K562 (cell line): ENCODE data around the gene UBXN11. TPM values are rescaled to one million over a fixed set of nuclear protein-coding genes. Genes with fewer than 3 reads are reported as not detected.

Experiments
- ARNT ChIP-seq, 2 experiments: fragments of 450-650 bp; IDR thresholded peaks; 2 replicates each; pipeline ENCODE4 v1.6.1; 2016; ENCODE audit warnings: mild to moderate bottlenecking in 1 of 2
- BACH1 ChIP-seq: fragments of 200-800 bp; sonication (Bioruptor generic); IDR thresholded peaks from 2 replicates; pipeline ENCODE4 v1.6.1; 2016; ENCODE audit warnings: missing genetic modification characterization, missing compliant biosample characterization
- BRD9 ChIP-seq: fragments of 450-650 bp; IDR thresholded peaks from 2 replicates; pipeline ENCODE4 v1.6.1; 2018; ENCODE audit warnings: low read depth; ENCODE audit not compliant: partially characterized antibody
- CBFA2T3 ChIP-seq: fragments of 450-650 bp; IDR thresholded peaks from 2 replicates; pipeline ENCODE4 v1.6.1; 2017
- CREM ChIP-seq: IDR thresholded peaks from 2 replicates; pipeline ENCODE4 v1.6.1; 2014; ENCODE audit warnings: antibody characterized with exemption, low read depth
- FOSL1 ChIP-seq: fragments of 200-800 bp; sonication (Bioruptor generic); conservative IDR thresholded peaks from 2 replicates; pipeline ENCODE4 v1.6.1; 2016; ENCODE audit warnings: missing genetic modification characterization, missing compliant biosample characterization
- HDAC2 ChIP-seq: fragments of 450-650 bp; IDR thresholded peaks from 2 replicates; pipeline ENCODE4 v1.6.1; 2016; ENCODE audit warnings: mild to moderate bottlenecking
- STAT5A ChIP-seq: IDR thresholded peaks from 2 replicates; pipeline ENCODE4 v1.6.1; 2012; ENCODE audit warnings: low read length, inconsistent platforms, borderline replicate concordance
- TEAD1 ChIP-seq, 2 experiments: fragments of 450-650 bp in 1 of 2; sonication (generic) in 1 of 2; formaldehyde crosslinking; IDR thresholded peaks; 2 replicates each; pipeline versions ENCODE4 v1.4.0 to v1.8.0; 2020 to 2022; ENCODE audit warnings: mild to moderate bottlenecking in 2 of 2, missing genetic modification reagents in 1 of 2
- ZC3H8 ChIP-seq: fragments of 450-650 bp; IDR thresholded peaks from 2 replicates; pipeline ENCODE4 v1.6.1; 2017
- ZNF316 ChIP-seq: fragments of 450-650 bp; IDR thresholded peaks from 2 replicates; pipeline ENCODE4 v1.6.1; 2016
- ZNF76 ChIP-seq: fragments of 250-450 bp; sonication (Bioruptor Pico); IDR thresholded peaks from 2 replicates; pipeline ENCODE4 v1.4.0; 2020; ENCODE audit warnings: mild to moderate bottlenecking, moderate library complexity, borderline replicate concordance
- polyA plus RNA-seq, 8 experiments: library from polyadenylated mRNA; depleted of rRNA in 4 of 8; stranded (reverse) in 5 of 8; unstranded in 3 of 8; fragments of >200 nt; fragmentation: Nextera tagmentation in 2 of 8; fragmentation: Illumina TruSeq in 1 of 8; extraction: Ambion mirVana in 2 of 8; extraction: Trizol in 1 of 8; gene quantifications; 2 replicates each; pipeline versions ENCODE4 v1.2.1 to v1.2.3, GENCODE V29; 2011 to 2014; ENCODE audit warnings: inconsistent platforms in 1 of 8, missing spikeins in 1 of 8
- total RNA-seq, 7 experiments: library from RNA; depleted of rRNA in 6 of 7; stranded (reverse); fragments of >200 nt in 6 of 7; fragmentation: Illumina TruSeq in 2 of 7; extraction: Trizol in 2 of 7; gene quantifications; 2 replicates each; pipeline versions ENCODE4 v1.2.1 to v1.2.3, GENCODE V29; 2011 to 2021; ENCODE audit warnings: low replicate concordance in 1 of 7
- TF ChIP-seq, protein P1 (sequence below), 2 experiments: fragments of 200-800 bp in 1 of 2; sonication (Bioruptor generic) in 1 of 2; sonication (generic) in 1 of 2; formaldehyde crosslinking in 1 of 2; IDR thresholded peaks in 1 of 2; conservative IDR thresholded peaks in 1 of 2; 2 replicates each; pipeline versions ENCODE4 v1.5.0 to v1.6.1; 2016 to 2020; ENCODE audit warnings: missing compliant biosample characterization in 1 of 2, missing genetic modification characterization in 1 of 2, missing genetic modification reagents in 1 of 2
- TF ChIP-seq, protein P2 (sequence below): IDR thresholded peaks from 2 replicates; pipeline ENCODE4 v1.6.1; 2014; ENCODE audit warnings: antibody characterized with exemption
- TF ChIP-seq, protein P3 (sequence below), 2 experiments: IDR thresholded peaks; 2 replicates each; pipeline ENCODE4 v1.6.1; 2011; ENCODE audit warnings: borderline replicate concordance in 1 of 2, control low read depth in 1 of 2, low read depth in 1 of 2, low read length in 1 of 2, mild to moderate bottlenecking in 1 of 2, mixed read lengths in 1 of 2, moderate library complexity in 1 of 2; ENCODE audit not compliant: insufficient read depth in 1 of 2, insufficient read length in 1 of 2, poor library complexity in 1 of 2, severe bottlenecking in 1 of 2; ENCODE audit errors: extremely low read depth in 1 of 2
- TF ChIP-seq, protein P4 (sequence below): sonication (generic); formaldehyde crosslinking; IDR thresholded peaks from 2 replicates; pipeline ENCODE4 v1.8.0; 2022; ENCODE audit warnings: missing genetic modification reagents, mild to moderate bottlenecking, moderate library complexity, borderline replicate concordance
- TF ChIP-seq, protein P5 (sequence below): fragments of 450-650 bp; IDR thresholded peaks from 2 replicates; pipeline ENCODE4 v1.6.1; 2016; ENCODE audit warnings: missing biosample characterization, missing genetic modification characterization

UBXN11 gene
- total and polyA plus RNA-seq, 9 of the 15 experiments (the other 6 are each of a cell fraction or from before 2014, with no cell fraction given): 0.48 to 34.3 (median 11.3) TPM

DNA sequence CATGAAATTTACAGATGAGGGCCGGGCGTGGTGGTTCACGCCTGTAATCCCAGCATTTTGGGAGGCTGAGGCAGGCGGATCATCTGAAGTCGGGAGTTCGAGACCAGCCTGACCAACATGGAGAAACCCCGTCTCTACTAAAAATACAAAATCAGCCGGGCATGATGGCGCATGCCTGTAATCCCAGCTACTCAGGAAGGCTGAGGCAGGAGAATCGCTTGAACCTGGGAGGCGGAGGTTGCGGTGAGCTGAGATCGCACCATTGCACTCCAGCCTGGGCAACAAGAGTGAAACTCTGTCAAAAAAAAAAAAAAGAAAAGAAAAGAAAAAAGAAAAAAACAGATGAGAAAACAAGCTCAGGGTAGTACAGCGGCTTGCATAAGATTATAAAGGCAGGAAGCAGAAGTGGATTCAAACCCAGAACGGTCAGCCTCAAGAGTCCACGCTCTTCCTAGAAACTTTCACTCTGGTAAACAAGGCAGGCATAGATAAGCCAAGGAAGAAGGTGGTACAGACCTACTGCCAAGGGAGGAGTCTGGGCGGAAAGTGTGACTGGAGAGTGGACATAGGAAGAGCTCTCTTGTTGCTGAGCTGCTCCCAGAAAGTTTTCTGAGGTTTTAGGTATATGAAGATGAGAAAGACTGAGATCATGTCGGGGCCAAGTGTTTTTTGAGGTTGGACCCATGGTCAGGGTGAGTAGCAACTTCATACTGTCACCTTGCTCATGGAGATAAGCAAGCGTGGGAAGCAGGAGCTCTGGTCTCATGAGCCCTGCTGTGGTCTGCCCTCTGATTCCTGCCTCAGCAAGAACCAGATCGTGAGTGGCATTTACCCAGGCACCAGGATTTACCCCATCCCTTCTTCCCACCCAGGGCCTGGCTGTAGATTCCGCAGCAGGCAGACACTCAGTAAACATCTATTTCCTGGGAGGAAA lies 1.8 kb upstream of the UBXN11 start (continued):
- TF ChIP-seq ZNF76 (CRISPR knock-in tag): peak; percentile 50; the same call in 1 of the 2 replicates
- peak; percentile 12 for TF ChIP-seq FOSL1 (tag)
- peak; percentile 80 for TF ChIP-seq CBFA2T3
- TF ChIP-seq BRD9: peak; percentile 62
- TF ChIP-seq HDAC2: 0 out of 2 replicates have a peak, but pooled peaks have one; percentile 50
- 0 out of 4 replicates have a peak, but pooled peaks of 1 of the 2 experiments have one; percentile 26 for TF ChIP-seq ARNT (IDR thresholded peaks at IDR 0.05)
- peak in 1 of 2 experiments; percentile 27; a peak in 1 of 4 replicates for TF ChIP-seq TEAD1 (CRISPR knock-in tag; IDR thresholded peaks at IDR 0.05)
- TF ChIP-seq, protein P1, sequence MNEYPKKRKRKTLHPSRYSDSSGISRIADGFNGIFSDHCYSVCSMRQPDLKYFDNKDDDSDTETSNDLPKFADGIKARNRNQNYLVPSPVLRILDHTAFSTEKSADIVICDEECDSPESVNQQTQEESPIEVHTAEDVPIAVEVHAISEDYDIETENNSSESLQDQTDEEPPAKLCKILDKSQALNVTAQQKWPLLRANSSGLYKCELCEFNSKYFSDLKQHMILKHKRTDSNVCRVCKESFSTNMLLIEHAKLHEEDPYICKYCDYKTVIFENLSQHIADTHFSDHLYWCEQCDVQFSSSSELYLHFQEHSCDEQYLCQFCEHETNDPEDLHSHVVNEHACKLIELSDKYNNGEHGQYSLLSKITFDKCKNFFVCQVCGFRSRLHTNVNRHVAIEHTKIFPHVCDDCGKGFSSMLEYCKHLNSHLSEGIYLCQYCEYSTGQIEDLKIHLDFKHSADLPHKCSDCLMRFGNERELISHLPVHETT (CRISPR knock-in tag; conservative IDR thresholded peaks at IDR 0.05 in 1 of 2, IDR thresholded peaks at IDR 0.05 in 1 of 2): peak in 1 of 2 experiments; percentile 48; a peak in 1 of 4 replicates
- 0 out of 2 replicates have a peak, but pooled peaks have one; percentile 59 for TF ChIP-seq ZC3H8
- TF ChIP-seq CREM: 0 out of 2 replicates have a peak, but pooled peaks have one; percentile 8
- TF ChIP-seq, protein P2, sequence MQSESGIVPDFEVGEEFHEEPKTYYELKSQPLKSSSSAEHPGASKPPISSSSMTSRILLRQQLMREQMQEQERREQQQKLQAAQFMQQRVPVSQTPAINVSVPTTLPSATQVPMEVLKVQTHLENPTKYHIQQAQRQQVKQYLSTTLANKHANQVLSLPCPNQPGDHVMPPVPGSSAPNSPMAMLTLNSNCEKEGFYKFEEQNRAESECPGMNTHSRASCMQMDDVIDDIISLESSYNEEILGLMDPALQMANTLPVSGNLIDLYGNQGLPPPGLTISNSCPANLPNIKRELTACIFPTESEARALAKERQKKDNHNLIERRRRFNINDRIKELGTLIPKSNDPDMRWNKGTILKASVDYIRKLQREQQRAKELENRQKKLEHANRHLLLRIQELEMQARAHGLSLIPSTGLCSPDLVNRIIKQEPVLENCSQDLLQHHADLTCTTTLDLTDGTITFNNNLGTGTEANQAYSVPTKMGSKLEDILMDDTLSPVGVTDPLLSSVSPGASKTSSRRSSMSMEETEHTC: peak; percentile 70
- peak; percentile 14; the same call in 1 of the 2 replicates for TF ChIP-seq ZNF316
- TF ChIP-seq, protein P3, sequence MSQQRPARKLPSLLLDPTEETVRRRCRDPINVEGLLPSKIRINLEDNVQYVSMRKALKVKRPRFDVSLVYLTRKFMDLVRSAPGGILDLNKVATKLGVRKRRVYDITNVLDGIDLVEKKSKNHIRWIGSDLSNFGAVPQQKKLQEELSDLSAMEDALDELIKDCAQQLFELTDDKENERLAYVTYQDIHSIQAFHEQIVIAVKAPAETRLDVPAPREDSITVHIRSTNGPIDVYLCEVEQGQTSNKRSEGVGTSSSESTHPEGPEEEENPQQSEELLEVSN (IDR thresholded peaks at IDR 0.05; ENCODE audit: borderline replicate concordance in 1 of 2, extremely low read depth in 1 of 2, insufficient read depth in 1 of 2, insufficient read length in 1 of 2, low read depth in 1 of 2, low read length in 1 of 2, poor library complexity in 1 of 2, severe bottlenecking in 1 of 2): peak; percentile 76 to 81
- TF ChIP-seq, protein P4, sequence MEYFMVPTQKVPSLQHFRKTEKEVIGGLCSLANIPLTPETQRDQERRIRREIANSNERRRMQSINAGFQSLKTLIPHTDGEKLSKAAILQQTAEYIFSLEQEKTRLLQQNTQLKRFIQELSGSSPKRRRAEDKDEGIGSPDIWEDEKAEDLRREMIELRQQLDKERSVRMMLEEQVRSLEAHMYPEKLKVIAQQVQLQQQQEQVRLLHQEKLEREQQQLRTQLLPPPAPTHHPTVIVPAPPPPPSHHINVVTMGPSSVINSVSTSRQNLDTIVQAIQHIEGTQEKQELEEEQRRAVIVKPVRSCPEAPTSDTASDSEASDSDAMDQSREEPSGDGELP: 0 out of 2 replicates have a peak, but pooled peaks have one; percentile 9
- TF ChIP-seq BACH1: peak; percentile 76
- peak; percentile 53 for TF ChIP-seq STAT5A
- TF ChIP-seq, protein P5, sequence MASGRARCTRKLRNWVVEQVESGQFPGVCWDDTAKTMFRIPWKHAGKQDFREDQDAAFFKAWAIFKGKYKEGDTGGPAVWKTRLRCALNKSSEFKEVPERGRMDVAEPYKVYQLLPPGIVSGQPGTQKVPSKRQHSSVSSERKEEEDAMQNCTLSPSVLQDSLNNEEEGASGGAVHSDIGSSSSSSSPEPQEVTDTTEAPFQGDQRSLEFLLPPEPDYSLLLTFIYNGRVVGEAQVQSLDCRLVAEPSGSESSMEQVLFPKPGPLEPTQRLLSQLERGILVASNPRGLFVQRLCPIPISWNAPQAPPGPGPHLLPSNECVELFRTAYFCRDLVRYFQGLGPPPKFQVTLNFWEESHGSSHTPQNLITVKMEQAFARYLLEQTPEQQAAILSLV (tag): 0 out of 2 replicates have a peak, but pooled peaks have one; percentile 24
